NCI-H1417 (cell line): ENCODE results near the gene OR6S1.
"Not testable (repeated sequence)": the region's sequence is repeated elsewhere in the genome, so short reads cannot be mapped to it uniquely, and the experiment has no call there.

Experiments used
- DNase-seq, 3 experiments: peaks; one replicate each; lab custom pipeline; 2025; lab: John Stamatoyannopoulos, UW

OR6S1 gene

GRCh38 chr14:20668969-20669368 is 27.5 kb upstream of the OR6S1 start:
- DNase-seq: no peak

- no peak for DNase-seq
Measured at GRCh38 chr14:20667957-20668356, 26.5 kb upstream of the OR6S1 start.

- not testable (repeated sequence) for DNase-seq
Measured at GRCh38 chr14:20666400-20666961, 25.0 kb upstream of the OR6S1 start.

- no peak for DNase-seq
Measured at GRCh38 chr14:20662968-20663732, 21.7 kb upstream of the OR6S1 start.

DNA sequence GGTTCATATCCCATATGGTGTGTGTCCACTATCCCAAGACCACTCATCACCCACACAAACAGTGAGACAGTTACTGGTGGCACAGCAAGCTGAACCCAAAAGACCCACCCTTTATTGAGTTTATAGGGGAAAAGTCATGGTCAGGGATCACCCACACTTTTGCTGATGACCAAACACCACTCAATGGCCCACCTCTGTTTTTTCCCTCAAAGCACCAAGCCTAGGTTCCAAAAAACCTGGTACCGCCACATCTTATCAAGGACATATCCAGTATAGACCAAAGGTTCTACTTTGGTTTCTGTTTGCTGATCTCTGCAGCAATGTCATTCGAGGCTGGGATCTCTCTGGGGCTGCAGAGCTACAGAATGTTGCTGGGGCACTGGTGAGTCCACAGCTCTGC is 19.7 kb upstream of the OR6S1 start:
- DNase-seq: no peak

- DNase-seq: no peak
Measured at GRCh38 chr14:20659813-20660395, 18.4 kb upstream of the OR6S1 start.

- no peak for DNase-seq
Measured at GRCh38 chr14:20659336-20659735, 17.8 kb upstream of the OR6S1 start.

DNA sequence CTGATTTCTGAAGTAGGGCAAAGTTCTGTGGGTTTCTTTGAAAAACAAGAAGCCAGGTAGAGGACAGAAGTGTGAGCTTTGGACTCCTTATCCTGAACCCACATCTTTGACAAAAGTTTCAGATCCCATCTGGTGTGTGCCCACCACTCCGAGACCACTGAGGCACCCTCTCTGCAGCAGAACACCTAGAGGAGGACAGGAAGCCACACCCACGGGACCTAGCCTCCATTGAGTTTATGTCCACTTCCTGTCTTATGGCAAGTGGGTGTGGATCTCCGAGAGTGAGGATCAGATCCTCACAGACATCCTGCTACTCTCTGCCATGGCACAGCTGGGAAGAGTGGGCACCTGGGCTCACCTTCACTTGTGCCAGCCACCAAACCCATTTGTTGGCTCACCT is 16.8 kb upstream of the OR6S1 start:
- no peak for DNase-seq

DNA sequence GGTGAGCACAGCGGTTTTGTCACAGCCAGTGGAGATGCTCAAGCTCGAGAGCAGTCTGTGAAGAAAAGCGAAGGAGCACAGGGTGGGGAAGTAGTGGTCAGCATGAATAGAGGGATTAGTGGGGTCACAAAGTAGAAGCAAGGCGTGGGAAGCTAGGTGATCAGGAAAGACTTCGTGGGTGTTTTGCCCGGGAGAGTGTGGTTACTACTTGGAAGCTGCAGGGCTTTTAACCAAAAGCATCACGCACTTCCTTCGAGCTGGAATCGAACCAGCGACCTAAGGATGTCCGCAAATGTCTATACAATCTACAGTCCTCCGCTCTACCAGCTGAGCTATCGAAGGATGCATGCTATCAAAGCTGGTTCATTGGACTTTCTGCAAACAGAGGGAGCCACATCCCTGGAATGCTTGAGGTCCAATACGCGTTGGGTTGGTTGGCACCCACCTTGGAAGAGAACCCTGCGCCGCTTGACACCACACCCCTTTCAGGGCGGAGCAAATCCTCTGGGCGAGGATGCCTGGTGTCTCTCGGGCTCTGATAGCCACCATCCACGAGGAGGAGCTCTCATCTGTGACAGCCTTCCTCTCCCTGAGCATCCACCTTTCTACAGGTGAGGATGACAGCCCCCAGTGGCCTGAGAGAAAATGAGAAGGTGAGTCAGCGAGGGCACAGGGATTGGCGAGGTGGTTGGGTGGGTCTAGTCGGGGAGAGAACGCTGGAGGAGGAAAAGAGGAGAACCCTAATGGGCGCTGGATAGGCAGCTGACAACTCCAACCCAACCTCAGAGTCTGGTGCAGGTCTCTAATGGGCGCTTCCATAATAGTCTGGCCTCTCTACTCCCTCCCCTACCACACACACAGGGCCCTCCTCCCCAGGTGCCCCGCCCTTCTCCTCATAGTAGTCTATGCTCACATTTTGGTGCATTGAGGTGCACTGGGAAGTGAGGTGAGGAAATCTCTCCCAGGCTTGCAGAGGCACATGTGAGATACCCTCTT is 16.0 kb upstream of the OR6S1 start:
- DNase-seq: no peak

- DNase-seq: no peak
Measured at GRCh38 chr14:20656274-20656673, 14.8 kb upstream of the OR6S1 start.

DNA sequence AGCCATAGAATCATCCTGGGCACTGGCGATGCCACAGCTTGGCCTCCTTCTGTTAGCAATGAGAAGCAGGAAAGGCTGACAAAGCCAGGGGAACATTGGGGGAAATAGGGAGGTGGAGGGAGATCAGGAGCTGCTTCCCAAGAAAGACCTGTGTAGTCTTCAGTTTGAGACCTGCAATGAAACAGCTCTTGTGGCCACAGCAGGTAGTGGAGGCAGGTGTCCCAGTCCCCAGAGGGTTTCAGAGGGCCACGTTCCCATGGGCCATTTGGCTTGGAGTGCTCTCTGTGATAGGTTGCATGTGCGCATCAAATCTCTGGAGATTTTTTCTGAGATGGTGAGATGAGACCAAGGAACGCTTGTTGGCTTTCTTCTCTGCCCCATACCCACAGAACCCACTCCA is 14.4 kb upstream of the OR6S1 start:
- DNase-seq: no peak

DNA sequence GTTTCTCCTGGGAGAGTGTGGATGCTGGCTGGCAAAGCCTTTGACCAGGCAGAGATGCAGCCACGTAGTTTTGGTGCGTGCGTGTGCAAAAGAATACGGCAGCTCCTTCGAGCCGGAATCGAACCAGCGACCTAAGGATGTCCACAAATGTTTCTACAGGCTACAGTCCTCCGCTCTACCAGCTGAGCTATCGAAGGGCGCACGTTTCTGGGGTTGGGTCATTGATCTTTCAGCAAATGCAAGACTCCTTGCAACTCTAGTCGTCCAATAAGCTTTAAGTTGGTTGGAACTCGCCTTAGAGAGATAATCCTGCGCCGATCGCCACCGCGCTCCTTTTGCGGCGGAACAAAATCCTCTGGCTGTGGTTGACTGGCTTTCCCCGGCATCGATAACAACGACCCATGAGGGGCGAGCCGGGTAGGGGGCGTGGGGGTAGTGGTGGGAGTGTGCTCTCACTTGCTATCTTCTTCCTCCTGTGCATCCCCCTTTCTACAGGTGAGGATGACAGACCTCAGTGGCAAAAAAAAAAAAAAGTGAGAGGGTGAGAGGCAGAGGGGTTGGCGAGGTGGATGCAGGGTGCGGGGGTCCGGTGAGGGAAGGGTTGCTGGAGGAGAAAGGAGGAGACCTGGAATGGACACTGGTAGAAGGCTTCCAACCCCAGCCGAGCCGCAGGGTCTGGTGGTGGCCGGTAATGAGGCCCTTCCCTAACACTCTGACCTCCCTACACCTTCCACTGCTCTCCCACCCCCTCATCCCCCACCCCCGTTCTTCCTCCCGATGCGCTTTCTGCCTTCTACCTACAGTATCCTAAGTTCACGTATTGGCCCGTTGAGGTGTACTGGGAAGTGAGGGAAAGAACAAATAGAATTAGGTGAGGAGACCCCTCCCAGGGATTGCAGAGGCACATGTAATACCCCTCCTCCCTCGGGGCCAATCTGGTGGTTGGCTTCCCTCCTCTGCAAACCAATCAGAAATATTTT is 11.8 kb upstream of the OR6S1 start:
- DNase-seq: no peak

- no peak for DNase-seq
Measured at GRCh38 chr14:20645481-20645880, 4.0 kb upstream of the OR6S1 start.

GRCh38 chr14:20644520-20644919 is 3.0 kb upstream of the OR6S1 start:
- DNase-seq: no peak

GRCh38 chr14:20642755-20643154 is 1.3 kb upstream of the OR6S1 start:
- not testable (repeated sequence) for DNase-seq

DNA sequence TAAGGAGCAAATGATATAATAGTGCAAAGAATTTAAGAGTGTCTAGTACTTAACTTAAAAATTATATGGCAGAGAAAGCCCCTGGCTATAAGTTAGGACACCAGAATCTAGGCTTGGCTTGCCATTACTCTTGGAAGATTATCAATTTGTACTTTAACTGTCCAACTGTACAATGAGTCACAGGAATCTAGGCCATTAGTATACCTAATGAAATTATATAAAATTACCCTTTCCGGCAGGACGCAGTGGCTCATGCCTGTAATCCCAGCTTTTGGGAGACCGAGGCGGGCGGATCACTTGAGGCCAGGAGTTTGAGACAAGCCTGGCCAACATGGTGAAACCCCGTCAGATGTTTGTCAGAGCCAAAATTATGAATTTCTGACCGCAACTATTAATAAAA is 691 bp upstream of the OR6S1 start:
- DNase-seq: no peak

DNA sequence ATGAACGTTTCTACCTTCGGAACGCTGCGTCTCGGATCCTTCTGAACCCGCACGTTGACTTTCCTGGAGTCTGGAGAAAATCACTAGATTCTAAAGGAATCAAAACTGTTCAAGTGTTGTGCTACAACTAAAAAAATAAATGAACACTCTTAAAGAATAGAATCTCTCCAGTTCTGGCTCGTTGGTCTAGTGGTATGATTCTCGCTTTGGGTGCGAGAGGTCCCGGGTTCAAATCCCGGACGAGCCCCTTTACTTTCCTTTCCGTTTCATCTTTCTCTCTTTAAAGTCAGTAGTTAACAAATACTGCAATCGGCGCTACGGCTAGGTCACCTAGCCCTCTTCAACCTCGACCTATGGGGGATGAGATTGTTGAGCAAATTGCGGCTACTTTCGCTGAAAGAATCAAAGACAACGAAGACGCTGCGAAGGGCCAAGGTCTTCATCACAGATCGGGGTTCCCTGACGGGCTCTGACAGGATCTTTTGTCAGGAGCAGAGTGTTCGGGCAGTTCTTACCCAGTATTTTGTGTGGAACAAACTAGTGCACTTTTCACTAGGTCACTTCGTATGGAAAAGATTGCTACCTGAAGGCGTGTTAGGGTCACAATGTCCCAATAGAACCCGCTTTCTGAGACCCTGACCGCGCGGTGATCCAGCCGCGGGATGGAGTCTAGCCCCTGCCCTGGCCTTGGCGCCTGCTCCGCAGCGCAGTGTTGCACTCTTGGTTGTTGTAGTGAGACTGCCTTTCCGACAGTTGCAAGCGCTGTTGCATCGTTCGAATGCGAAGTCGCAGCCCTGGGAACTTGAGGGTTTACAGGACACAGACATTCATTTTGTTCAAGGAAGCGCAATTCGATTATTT is 8.4 kb downstream of the OR6S1 start:
- DNase-seq: peak in 1 of 3 experiments; percentile 31

DNA sequence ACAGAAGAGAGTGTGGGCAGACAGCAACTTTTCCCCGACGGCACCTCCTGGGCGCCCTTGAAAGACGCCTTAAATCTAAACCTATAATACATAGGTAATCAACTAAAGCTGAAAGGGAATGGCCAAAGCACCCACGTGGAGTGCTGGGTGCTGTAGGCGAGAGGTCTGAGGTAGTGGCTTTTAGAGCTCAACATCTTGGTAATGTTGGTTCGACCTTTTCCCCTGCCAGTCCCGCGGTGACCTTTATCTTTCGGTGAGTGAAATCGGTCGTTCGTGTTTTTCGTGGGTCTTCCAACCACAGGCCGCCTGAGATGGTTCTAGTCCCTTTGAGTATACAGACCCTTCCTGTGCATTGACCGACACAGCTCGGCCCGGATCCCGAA is 9.1 kb downstream of the OR6S1 start:
- DNase-seq: no peak

DNA sequence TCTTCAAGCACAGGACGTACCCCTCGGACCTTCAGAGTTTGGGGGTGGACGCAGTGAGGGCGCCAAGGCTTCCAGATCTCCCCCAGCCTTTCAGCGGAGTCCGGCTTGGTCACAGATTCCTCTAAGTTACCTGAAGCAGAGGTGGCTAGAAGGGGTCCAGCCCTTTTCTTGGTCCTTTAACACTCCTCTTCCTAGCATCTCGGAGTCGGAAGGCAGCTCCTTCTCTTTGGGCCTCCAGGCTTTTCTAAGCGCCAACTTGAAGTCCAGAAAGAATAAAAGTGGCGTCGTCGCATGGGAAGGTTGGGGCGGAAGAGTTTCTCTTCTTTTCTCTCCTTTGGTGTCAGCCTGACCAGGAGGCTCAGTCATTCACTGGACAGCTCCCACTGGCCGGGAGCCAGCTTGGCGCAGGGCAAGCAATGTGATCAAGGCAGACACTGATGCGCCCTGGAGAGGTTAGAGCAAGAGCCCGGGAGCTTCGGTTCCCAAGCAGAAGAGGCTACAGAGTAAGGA is 9.6 kb downstream of the OR6S1 start:
- DNase-seq: no peak
